ENCODE results near the gene SNIP1.
"Not testable (repeated sequence)": the region's sequence is repeated elsewhere in the genome, so short reads cannot be mapped to it uniquely, and the experiment has no call there.

SNIP1 gene

DNA sequence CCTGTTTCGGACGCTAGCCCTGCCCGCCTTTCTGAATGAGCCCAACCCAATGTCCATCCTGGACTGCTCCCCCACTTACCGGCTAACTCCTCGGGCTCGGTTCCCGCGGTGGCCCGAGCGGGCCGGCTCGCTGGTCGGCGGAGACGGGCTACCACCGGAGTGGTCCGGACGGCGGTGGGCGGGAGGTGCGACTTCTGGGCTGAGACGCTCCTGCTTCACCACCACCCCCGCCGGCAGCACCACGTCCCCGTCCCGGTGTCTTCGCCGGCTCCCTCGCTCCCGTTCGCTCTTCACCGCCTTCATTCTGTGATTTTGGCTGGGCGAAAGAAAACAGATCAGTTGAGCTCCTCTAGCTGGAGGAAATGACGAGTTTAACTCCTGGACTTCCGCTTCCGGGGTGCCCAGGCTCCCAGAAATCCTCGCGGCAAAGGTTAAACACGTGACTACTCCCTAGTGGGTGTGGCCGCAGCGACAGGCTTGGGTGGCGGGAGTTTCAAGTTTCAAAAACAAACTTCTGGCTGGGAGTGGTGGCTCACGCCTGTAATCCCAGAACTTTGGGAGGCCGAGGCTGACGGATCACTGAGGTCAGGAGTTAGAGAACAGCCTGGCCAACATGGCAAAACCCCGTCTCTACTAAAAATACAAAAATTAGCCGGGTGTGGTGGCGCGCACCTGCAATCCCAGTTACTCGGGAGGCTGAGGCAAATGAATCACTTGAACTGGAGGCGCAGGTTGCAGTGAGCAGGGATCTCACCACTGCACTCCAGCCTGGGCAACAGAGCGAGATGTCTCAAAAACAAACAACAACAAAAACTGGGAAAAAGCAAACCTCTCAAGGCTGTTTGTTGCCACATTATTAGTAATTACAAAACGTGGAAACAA lies at the start of gene SNIP1:
Gene SNIP1, minus strand, starts transcription at position 367 of the 882 bp plus-strand sequence. Its CDS starts 64 bp downstream, at position 303.
- DNase-seq (ENCODE audit: low read depth, low spot score): peak; percentile 92

DNA sequence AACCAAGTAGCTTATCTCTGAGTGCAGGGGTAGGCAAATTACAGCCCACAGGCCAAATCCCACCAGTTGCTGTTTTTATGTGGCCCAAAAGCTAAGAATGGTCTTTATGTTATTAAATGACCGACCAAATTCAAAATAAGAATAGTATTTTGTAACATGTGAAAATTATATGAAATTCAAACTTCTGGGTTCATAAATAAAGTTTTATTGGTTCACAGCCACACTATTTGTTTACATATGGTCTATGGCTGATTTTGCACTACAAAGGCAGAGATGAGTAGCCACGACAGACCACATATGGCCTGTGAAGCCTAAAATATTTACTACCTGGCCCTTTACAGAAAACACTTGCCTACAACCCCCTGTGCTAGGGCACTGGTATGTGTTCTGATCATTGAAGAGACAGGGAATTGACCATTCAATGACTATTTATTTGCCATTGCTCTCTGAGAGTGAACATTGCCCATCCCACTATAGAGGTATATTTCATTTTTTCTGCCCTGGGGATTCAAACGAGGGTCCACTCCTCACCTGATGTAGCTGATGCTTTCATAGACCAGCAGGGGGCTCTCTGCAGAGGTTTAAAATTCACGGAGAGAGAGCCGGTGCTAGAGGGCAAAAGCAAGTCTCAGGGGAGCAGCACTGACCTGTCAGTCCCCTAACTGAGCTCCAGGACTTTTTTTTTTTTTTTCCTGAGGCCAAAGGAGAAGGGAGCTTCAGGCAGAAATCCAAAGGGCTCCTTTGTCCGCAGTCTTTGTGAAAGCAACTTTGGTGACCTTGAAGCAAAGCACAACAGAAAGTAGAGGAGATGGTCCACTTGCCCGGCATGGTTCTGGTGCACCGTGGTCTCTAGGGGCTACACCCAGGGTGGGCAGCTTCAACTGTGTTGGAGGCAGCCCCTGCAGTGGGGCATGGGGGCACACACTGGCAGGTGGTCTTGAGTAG lies 48.9 kb upstream of the SNIP1 start:
- DNase-seq (ENCODE audit: low read depth, low spot score): peak; percentile 22

GRCh38 chr1:37601441-37601840 lies 47.3 kb upstream of the SNIP1 start:
- no peak for DNase-seq (ENCODE audit: low read depth, low spot score)

DNA sequence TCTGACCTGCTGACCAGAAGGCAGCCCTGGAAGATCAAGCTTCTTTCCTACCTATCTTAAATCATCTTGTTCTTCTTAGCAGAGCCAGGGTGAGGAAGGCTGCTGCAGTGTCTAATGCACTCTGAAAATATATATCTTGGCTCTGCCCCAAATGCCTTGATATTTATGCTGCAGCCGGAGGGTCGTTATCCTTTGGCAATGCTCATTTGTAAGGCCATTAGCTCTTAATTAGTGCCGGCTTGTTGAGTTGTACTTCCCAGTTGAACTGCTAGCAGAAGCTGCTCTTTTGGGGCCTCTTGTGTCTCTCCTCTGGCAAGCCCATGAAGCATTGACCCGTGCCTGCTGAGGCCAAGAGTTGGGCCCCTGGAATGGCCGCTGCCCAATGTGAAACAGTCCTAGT lies 45.8 kb upstream of the SNIP1 start:
- DNase-seq (ENCODE audit: low read depth, low spot score): no peak

GRCh38 chr1:37596182-37596667 lies 42.1 kb upstream of the SNIP1 start:
- DNase-seq (ENCODE audit: low read depth, low spot score): no peak

DNA sequence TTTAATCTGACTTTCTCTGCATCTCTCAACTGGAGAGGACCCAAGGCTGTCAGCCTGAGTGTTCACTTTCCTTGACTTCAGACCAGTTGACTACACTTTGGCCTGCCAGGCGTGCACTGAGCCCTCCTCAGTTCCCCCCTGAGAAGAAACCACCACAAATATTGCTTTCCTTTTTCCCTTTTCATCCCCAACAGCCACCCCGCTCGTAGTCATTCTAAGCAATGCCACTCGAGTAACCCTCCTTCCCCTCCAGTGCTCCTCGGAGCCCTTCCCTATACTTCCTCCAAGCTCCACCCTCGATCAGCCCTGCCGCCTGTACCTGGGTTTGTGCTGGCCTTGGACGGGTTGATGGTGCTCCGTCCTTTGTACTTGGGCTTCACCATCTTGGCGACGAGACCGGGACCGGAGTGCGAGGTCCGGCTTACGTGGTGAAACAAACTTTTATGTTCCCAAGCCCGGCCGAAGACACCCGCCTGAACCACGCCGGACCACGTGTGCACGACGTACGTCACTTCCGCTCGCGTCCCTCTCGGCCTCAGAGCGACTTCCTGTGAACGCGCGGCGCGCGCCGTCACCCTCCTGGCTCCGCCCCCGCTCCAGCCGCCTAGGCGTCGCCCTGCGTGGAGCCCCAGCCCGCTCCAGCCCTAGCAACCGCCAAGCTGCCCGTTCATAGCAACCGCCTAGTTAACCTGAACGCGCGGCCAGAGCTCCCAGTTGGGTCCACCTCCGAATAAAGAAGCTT lies 41.5 kb upstream of the SNIP1 start, which contains the start of gene GNL2:
Gene GNL2, minus strand, starts transcription at position 498 of the 742 bp plus-strand sequence. Its CDS starts 115 bp downstream, at position 383.
- peak; percentile 90 for DNase-seq (ENCODE audit: low read depth, low spot score)

- DNase-seq (ENCODE audit: low read depth, low spot score): no peak
Measured at GRCh38 chr1:37593726-37594125, 39.6 kb upstream of the SNIP1 start.

DNA sequence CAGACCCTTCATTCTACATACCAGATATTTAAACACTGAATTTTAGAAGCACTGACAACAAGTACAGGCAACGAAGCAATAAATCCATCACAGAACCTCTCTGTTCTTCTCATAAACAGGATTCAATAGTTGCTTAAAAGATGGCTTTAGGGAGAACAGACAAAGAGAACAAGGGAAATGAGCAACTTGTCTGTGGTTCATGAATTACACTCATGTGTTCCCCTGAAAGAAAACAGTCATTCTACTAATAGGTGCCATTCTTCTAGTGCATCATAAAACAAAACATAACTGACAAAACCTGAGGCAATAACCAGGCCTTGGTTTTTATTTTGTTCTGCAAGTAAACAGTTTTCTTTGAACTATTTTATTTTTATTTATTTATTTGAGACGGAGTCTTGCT lies 34.8 kb upstream of the SNIP1 start:
- no peak for DNase-seq (ENCODE audit: low read depth, low spot score)

- DNase-seq (ENCODE audit: low read depth, low spot score): not testable (repeated sequence)
Measured at GRCh38 chr1:37584544-37584943, 30.5 kb upstream of the SNIP1 start.

GRCh38 chr1:37575692-37576091 lies 21.6 kb upstream of the SNIP1 start:
- no peak for DNase-seq (ENCODE audit: low read depth, low spot score)

GRCh38 chr1:37574834-37575480 lies 20.9 kb upstream of the SNIP1 start:
- DNase-seq (ENCODE audit: low read depth, low spot score): no peak

DNA sequence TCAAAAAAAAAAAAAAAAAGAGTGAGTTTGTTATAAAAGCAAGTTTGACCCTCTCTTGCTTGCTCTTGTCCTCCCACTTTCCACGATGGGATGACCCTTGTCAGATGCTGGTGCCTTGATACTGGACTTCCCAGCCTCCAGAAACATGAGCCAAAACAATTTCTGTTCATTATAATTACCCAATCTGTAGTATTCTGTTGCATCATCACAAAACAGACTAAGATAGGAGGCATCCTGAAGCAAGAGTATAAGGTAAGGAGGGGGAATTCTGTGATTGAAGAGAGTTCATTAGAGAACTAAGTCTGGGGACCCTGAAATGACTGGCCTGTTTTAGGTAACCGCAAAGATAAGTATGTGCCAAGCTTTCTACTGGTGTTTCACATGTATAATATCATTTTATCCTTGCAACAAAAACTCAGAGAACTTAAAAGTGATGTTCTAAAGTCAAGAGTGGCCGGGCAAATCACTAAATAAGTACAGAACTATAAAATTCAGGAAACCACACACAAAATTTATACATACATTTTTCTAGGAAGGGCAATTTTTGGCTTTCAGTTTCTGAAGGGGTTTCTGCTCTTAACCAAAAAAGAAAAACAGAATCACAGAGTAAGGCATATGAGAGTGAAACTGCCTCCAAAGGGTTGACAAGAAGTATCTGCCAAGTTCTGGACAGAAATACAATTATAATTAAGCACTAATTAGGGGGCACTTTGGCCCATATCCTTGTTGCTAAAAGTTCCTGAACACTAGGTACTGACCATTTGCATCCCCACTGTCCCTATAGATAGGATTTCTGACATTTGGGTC lies 16.6 kb upstream of the SNIP1 start:
- DNase-seq (ENCODE audit: low read depth, low spot score): no peak

DNA sequence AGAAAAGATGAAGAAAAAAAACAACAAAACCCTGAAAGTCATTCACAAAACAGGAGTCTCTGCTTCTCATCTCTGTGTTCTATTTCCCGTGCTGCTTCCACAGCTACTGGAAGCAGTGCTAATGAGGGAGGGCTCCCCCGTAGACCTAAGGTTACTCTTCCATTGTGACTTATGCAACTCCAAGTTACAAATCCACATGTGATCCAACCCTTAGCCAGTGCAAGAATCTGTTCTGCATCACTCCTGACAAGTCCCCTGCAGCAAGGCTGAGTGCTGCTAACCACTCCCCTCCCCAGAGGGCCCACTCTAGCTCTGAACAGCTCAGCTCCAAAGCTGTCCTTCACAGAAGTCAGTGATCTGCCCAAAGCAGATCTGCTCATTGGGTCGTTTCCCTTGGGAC lies 12.9 kb upstream of the SNIP1 start:
- DNase-seq (ENCODE audit: low read depth, low spot score): no peak

GRCh38 chr1:37564892-37565291 lies 10.8 kb upstream of the SNIP1 start:
- no peak for DNase-seq (ENCODE audit: low read depth, low spot score)

GRCh38 chr1:37562984-37563383 lies 8.9 kb upstream of the SNIP1 start:
- no peak for DNase-seq (ENCODE audit: low read depth, low spot score)

- DNase-seq (ENCODE audit: low read depth, low spot score): no peak
Measured at GRCh38 chr1:37561133-37562132, 7.3 kb upstream of the SNIP1 start.

- DNase-seq (ENCODE audit: low read depth, low spot score): no peak
Measured at GRCh38 chr1:37560401-37561132, 6.5 kb upstream of the SNIP1 start.

DNA sequence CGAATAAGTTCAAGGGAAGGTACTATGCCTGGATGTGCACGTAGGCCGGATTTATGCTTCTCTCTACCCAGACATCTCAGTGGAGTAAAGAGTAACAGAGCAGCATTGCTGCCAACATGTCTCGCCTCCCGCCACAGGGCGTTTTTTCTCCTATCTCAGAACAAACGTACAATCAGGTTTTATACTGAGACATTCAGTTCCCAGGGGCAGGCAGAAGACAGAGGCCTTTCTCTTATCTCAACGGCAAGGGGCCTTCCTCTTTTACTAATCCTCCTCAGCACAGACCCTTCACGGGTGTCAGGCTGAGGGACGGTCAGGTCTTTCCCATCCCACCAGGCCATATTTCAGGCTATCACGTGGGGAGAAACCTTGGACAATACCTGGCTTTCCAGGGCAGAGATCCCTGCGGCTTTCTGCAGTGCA lies 5.9 kb upstream of the SNIP1 start:
- not testable (repeated sequence) for DNase-seq (ENCODE audit: low read depth, low spot score)

Measured in activated CD4-positive, CD25-positive, alpha-beta regulatory T cell treated with anti-CD3 and anti-CD28 coated beads, Interleukin-2, amount 50 U/mL, for 16 hours (primary cell).